Spleen (tissue), 11 donors: ENCODE measurements around the gene CHKA. TPM values are rescaled to one million over a fixed set of nuclear protein-coding genes. Genes with fewer than 3 reads are reported as not detected.

Source experiments
- DNase-seq: peaks from one replicate; pipeline ENCODE4 v3.0.0-alpha.2; 2020
- H3K27ac ChIP-seq, 8 donors: fragments of 200-600 bp; sonication (generic) in 7 of 8; 1 replicate in 4 of 8; 2 replicates in 4 of 8; pipeline versions ENCODE4 v1.5.0 to v1.8.0; 2016 to 2021; ENCODE audit warnings: inconsistent platforms in 4 of 8, mild to moderate bottlenecking in 4 of 8, moderate library complexity in 1 of 8
- H3K27me3 ChIP-seq, 7 donors: fragments of 200-600 bp; sonication (generic) in 6 of 7; replicated peaks in 1 of 7; 1 replicate in 4 of 7; 2 replicates in 3 of 7; pipeline versions ENCODE4 v1.5.0 to v1.8.0; 2016 to 2021; ENCODE audit warnings: inconsistent platforms in 3 of 7, mild to moderate bottlenecking in 1 of 7
- H3K36me3 ChIP-seq, 6 donors: fragments of 200-600 bp; sonication (generic) in 5 of 6; 1 replicate in 4 of 6; 2 replicates in 2 of 6; pipeline versions ENCODE4 v1.5.0 to v1.8.0; 2016 to 2021; ENCODE audit warnings: inconsistent platforms in 2 of 6
- H3K4me1 ChIP-seq, 6 donors: fragments of 200-600 bp; sonication (generic) in 5 of 6; 1 replicate in 3 of 6; 2 replicates in 3 of 6; pipeline versions ENCODE4 v1.5.0 to v1.8.0; 2016 to 2021; ENCODE audit warnings: inconsistent platforms in 3 of 6
- H3K4me3 ChIP-seq, 8 donors: fragments of 200-600 bp; sonication (generic) in 7 of 8; 1 replicate in 4 of 8; 2 replicates in 4 of 8; pipeline versions ENCODE4 v1.5.0 to v1.8.0; 2016 to 2021; ENCODE audit warnings: inconsistent platforms in 4 of 8, mild to moderate bottlenecking in 4 of 8, moderate library complexity in 2 of 8
- H3K9me3 ChIP-seq, 8 donors: fragments of 200-600 bp; sonication (generic) in 7 of 8; 1 replicate in 4 of 8; 2 replicates in 4 of 8; pipeline versions ENCODE4 v1.5.0 to v1.8.0; 2016 to 2021; ENCODE audit warnings: inconsistent platforms in 4 of 8
- CTCF ChIP-seq, 11 experiments: fragments of 200-600 bp in 7 of 11; fragments of 450-650 bp in 4 of 11; sonication (generic) in 4 of 11; IDR thresholded peaks in 8 of 11; conservative IDR thresholded peaks in 3 of 11; 1 replicate in 7 of 11; 2 replicates in 4 of 11; pipeline versions ENCODE4 v1.4.0 to v1.8.0; 2016 to 2021; ENCODE audit warnings: antibody characterized with exemption in 11 of 11, inconsistent platforms in 4 of 11, mild to moderate bottlenecking in 1 of 11
- POLR2A ChIP-seq, 3 donors: fragments of 450-650 bp; IDR thresholded peaks; one replicate each; pipeline ENCODE4 v1.5.1; 2017; ENCODE audit warnings: antibody characterized with exemption in 3 of 3, mild to moderate bottlenecking in 1 of 3
- POLR2AphosphoS5 ChIP-seq, 3 donors: sonication (generic); formaldehyde crosslinking; IDR thresholded peaks; one replicate each; pipeline ENCODE4 v1.5.1; 2017; ENCODE audit warnings: antibody characterized with exemption in 3 of 3
- WGBS, 5 donors: extraction: QIAGEN DNeasy Blood & Tissue Kit in 3 of 5; methylation state at CpG; one replicate each; pipeline versions ENCODE4 v1.1.5 to v1.1.7; 2013 to 2018; 5-methylcytosine and 5-hydroxymethylcytosine counted together
- intact Hi-C: fragments of 100-400 bp; cut with DNase I; formaldehyde crosslinking; loops from one replicate; pipeline ENCODE4 v1.15.0; 2023; ENCODE audit warnings: low total_unique reads
- polyA plus RNA-seq, 3 donors: library from polyadenylated mRNA; stranded (reverse); fragments of 200-250 nt; gene quantifications; one replicate each; pipeline ENCODE4 v1.2.1, GENCODE V29; 2013
- total RNA-seq, 7 donors: library from RNA; depleted of rRNA in 3 of 7; stranded (reverse); fragments of >200 nt in 3 of 7; fragmentation: NEBNext Ultra II Directional in 4 of 7; extraction: Animal tissue kit (Norgen Biotek cat#: 25700) in 4 of 7; gene quantifications; one replicate each; pipeline versions ENCODE4 v1.1.0 to v1.2.1, GENCODE V29; 2016 to 2021
- donor health status: healthy with polysubstance abuse.
- donor health status: DM: no; HTN: no; CAD: no; lungs with moderate emphysema.
- donor health status: DM: no; HTN: no; CAD: no.
- donor health status: Bipolar disorder and iron deficiency.
- donor health status: healthy.
- donor health status: DM: no; HTN: no; CAD: no.
- donor health status: DM: yes; HTN: yes; CAD: no.

CHKA gene
- total and polyA plus RNA-seq, 10 donors: 19.7 to 76.1 (median 33.4) TPM

GRCh38 chr11:68140496-68141245, 19.5 kb upstream of the CHKA start:
- Histone ChIP-seq H3K27ac (no peak overlapping the region), H3K36me3 (no peaks in the 10 kb centered on the region), H3K9me3 (no peaks in the 10 kb centered on the region), H3K4me3 (no peak overlapping the region), H3K4me1 (peaks cover 0 to 43% (median 26%) of the 10 kb centered on the region in 6 donors), H3K27me3 (no peaks in the 10 kb centered on the region)
- DNase-seq: no peak
- intact Hi-C loops: no loop called here
- WGBS, 5 donors: 61 to 76% (median 72%) methylated on average over 8 to 9 of the region's 9 CpGs
- TF ChIP-seq POLR2A (IDR thresholded peaks at IDR 0.05) (no peak), POLR2AphosphoS5 (IDR thresholded peaks at IDR 0.05) (no peak)

- no peak for TF ChIP-seq POLR2AphosphoS5 (IDR thresholded peaks at IDR 0.05)
- no peak for TF ChIP-seq POLR2A (IDR thresholded peaks at IDR 0.05)
- TF ChIP-seq CTCF (IDR thresholded peaks at IDR 0.05 in 8 of 11, conservative IDR thresholded peaks at IDR 0.05 in 3 of 11): no peak
- intact Hi-C loops: no loop called here
Observed at GRCh38 chr11:68138237-68138636, 17.0 kb upstream of the CHKA start.

GRCh38 chr11:68137833-68138232, 16.6 kb upstream of the CHKA start:
- peaks cover 0 to 8% (median under 1%) of the 10 kb centered on the region in 8 donors for H3K9me3 ChIP-seq
- TF ChIP-seq POLR2A (IDR thresholded peaks at IDR 0.05): no peak
- TF ChIP-seq POLR2AphosphoS5 (IDR thresholded peaks at IDR 0.05): no peak
- TF ChIP-seq CTCF (IDR thresholded peaks at IDR 0.05 in 8 of 11, conservative IDR thresholded peaks at IDR 0.05 in 3 of 11): no peak
- no peaks in the 10 kb centered on the region for H3K36me3 ChIP-seq
- intact Hi-C loops: no loop called here
- no peaks in the 10 kb centered on the region for H3K27me3 ChIP-seq
- H3K4me1 ChIP-seq: peaks cover 0 to 25% (median 19%) of the 10 kb centered on the region in 6 donors
- H3K27ac ChIP-seq: no peak overlapping the region
- H3K4me3 ChIP-seq: no peak overlapping the region
- no peak for DNase-seq
- WGBS, 5 donors: 75 to 85% (median 79%) methylated on average over 5 of the region's 5 CpGs

More at GRCh38 chr11:68138237-68138636, 17.0 kb upstream of the CHKA start:
- WGBS, 5 donors: 75 to 86% (median 83%) methylated on average over 4 of the region's 4 CpGs
- H3K36me3 ChIP-seq: no peaks in the 10 kb centered on the region
- no peak for DNase-seq
- H3K4me3 ChIP-seq: no peak overlapping the region
- H3K27me3 ChIP-seq: no peaks in the 10 kb centered on the region
- H3K27ac ChIP-seq: no peak overlapping the region
- peaks cover 0 to 25% (median 19%) of the 10 kb centered on the region in 6 donors for H3K4me1 ChIP-seq
- peaks cover 0 to 6% (median 0%) of the 10 kb centered on the region in 8 donors for H3K9me3 ChIP-seq

- peaks cover 0 to 16% (median 11%) of the 10 kb centered on the region in 6 donors for H3K4me1 ChIP-seq
- no peak overlapping the region for H3K4me3 ChIP-seq
- H3K27me3 ChIP-seq: no peaks in the 10 kb centered on the region
- no peak for DNase-seq
- 78 to 92% (median 88%) methylated on average over 8 of the region's 8 CpGs for WGBS, 5 donors
- H3K36me3 ChIP-seq: no peaks in the 10 kb centered on the region
- TF ChIP-seq POLR2A (IDR thresholded peaks at IDR 0.05) (no peak), POLR2AphosphoS5 (IDR thresholded peaks at IDR 0.05) (no peak), CTCF (IDR thresholded peaks at IDR 0.05 in 8 of 11, conservative IDR thresholded peaks at IDR 0.05 in 3 of 11) (no peak)
- H3K27ac ChIP-seq: no peak overlapping the region
- peaks cover 0 to 18% (median 4%) of the 10 kb centered on the region in 8 donors for H3K9me3 ChIP-seq
- intact Hi-C loops: no loop called here
Observed at GRCh38 chr11:68136866-68137265, 15.7 kb upstream of the CHKA start.
